OCI-LY1 (cell line): ENCODE data around the gene TENT4A.

Experiments
- H2AFZ ChIP-seq: fragments of 200-600 bp; sonication (generic), shearing (Covaris generic); 2 replicates; pipeline ENCODE4 v1.6.0; 2014; ENCODE audit warnings: antibody characterized with exemption, mild to moderate bottlenecking, low read length
- H3F3A ChIP-seq: fragments of 200-600 bp; sonication (generic), shearing (Covaris generic); 2 replicates; pipeline ENCODE4 v1.6.0; 2014; ENCODE audit warnings: mild to moderate bottlenecking, antibody characterized with exemption, low read length, moderate library complexity; ENCODE audit not compliant: insufficient read depth
- H3K27ac ChIP-seq: fragments of 200-600 bp; sonication (generic); 2 replicates; pipeline ENCODE4 v1.5.1; 2014; ENCODE audit warnings: low read length, mixed run types, mild to moderate bottlenecking, low read depth; ENCODE audit not compliant: poor library complexity, severe bottlenecking
- H3K27me3 ChIP-seq: fragments of 200-600 bp; sonication (generic); 2 replicates; pipeline ENCODE4 v1.6.0; 2014; ENCODE audit warnings: antibody characterized with exemption, mild to moderate bottlenecking, low read length, moderate library complexity; ENCODE audit not compliant: insufficient read depth
- H3K36me3 ChIP-seq: fragments of 200-600 bp; sonication (generic); 2 replicates; pipeline ENCODE4 v1.6.1; 2014; ENCODE audit warnings: mild to moderate bottlenecking, antibody characterized with exemption, low read length, moderate library complexity, mixed read lengths; ENCODE audit not compliant: insufficient read depth
- H3K4me1 ChIP-seq: fragments of 200-600 bp; sonication (generic); 2 replicates; pipeline ENCODE4 v1.5.1; 2014; ENCODE audit warnings: mild to moderate bottlenecking, low read length, moderate library complexity; ENCODE audit not compliant: insufficient read depth, severe bottlenecking
- H3K4me2 ChIP-seq: fragments of 200-600 bp; sonication (generic), shearing (Covaris generic); 2 replicates; pipeline ENCODE4 v1.6.1; 2014; ENCODE audit warnings: low read length
- H3K4me3 ChIP-seq: fragments of 200-600 bp; sonication (generic); 2 replicates; pipeline ENCODE4 v1.5.1; 2014; ENCODE audit warnings: low read length, low read depth, mild to moderate bottlenecking, mixed read lengths; ENCODE audit not compliant: poor library complexity, severe bottlenecking
- H3K79me2 ChIP-seq: fragments of 200-600 bp; shearing (Covaris generic); 2 replicates; pipeline ENCODE4 v1.6.1; 2016; ENCODE audit warnings: mixed run types, low read length, mixed read lengths; ENCODE audit not compliant: insufficient read depth
- H3K9ac ChIP-seq: fragments of 200-600 bp; sonication (generic), shearing (Covaris generic); 2 replicates; pipeline ENCODE4 v1.6.1; 2014; ENCODE audit warnings: mild to moderate bottlenecking, low read length, mixed read lengths
- H3K9me2 ChIP-seq: fragments of 200-600 bp; sonication (generic), shearing (Covaris generic); 2 replicates; pipeline ENCODE4 v1.6.1; 2014; ENCODE audit warnings: low read depth, mild to moderate bottlenecking, low read length, mixed read lengths
- H3K9me3 ChIP-seq: fragments of 200-600 bp; shearing (Covaris generic); 2 replicates; pipeline ENCODE4 v1.6.1; 2014; ENCODE audit warnings: low read length, mixed read lengths
- H4K20me1 ChIP-seq: fragments of 200-600 bp; sonication (generic), shearing (Covaris generic); 2 replicates; pipeline ENCODE4 v1.6.0; 2016; ENCODE audit warnings: mild to moderate bottlenecking, low read length; ENCODE audit not compliant: insufficient read depth
- CTCF ChIP-seq: fragments of 200-600 bp; sonication (generic), shearing (Covaris generic); IDR thresholded peaks from 2 replicates; pipeline ENCODE4 v1.5.1; 2017; ENCODE audit warnings: mild to moderate bottlenecking, antibody characterized with exemption, low read length, moderate library complexity, mixed read lengths
- EZH2 ChIP-seq: fragments of 200-600 bp; sonication (generic), shearing (Covaris generic); IDR thresholded peaks from 2 replicates; pipeline ENCODE4 v1.8.0; 2017; ENCODE audit warnings: borderline replicate concordance, mixed run types, mild to moderate bottlenecking, antibody characterized with exemption, low read length, moderate library complexity, mixed read lengths

Gene TENT4A

GRCh38 chr5:6785861-6786180 lies 72.6 kb downstream of the TENT4A start:
- no peak for TF ChIP-seq CTCF
- no peak for TF ChIP-seq EZH2
- Histone ChIP-seq H2AFZ (no peak overlapping the region), H3K27ac (no peak overlapping the region), H3K9me3 (no peaks in the 10 kb centered on the region), H3K36me3 (no peaks in the 10 kb centered on the region), H4K20me1 (no peaks in the 10 kb centered on the region), H3K4me1 (no peaks in the 10 kb centered on the region), H3K79me2 (no peaks in the 10 kb centered on the region), H3K9me2 (no peaks in the 10 kb centered on the region), H3K4me2 (no peak overlapping the region), H3F3A (no peaks in the 10 kb centered on the region), H3K27me3 (no peaks in the 10 kb centered on the region; the same call in 1 of the 2 replicates), H3K9ac (no peak overlapping the region), H3K4me3 (no peak overlapping the region)

GRCh38 chr5:6786786-6787495 lies 73.7 kb downstream of the TENT4A start:
- Histone ChIP-seq H3K4me1 (no peaks in the 10 kb centered on the region), H3K27me3 (no peaks in the 10 kb centered on the region), H3K4me2 (no peak overlapping the region), H3K4me3 (no peak overlapping the region), H3K27ac (no peak overlapping the region), H3K79me2 (no peaks in the 10 kb centered on the region), H3K9me3 (no peaks in the 10 kb centered on the region), H4K20me1 (no peaks in the 10 kb centered on the region), H3F3A (no peaks in the 10 kb centered on the region), H3K9ac (no peak overlapping the region), H2AFZ (no peak overlapping the region), H3K36me3 (no peaks in the 10 kb centered on the region), H3K9me2 (no peaks in the 10 kb centered on the region)
- TF ChIP-seq EZH2 (no peak), CTCF (no peak)

- Histone ChIP-seq H3K9me2 (no peaks in the 10 kb centered on the region), H3K4me2 (no peak overlapping the region), H3K27ac (no peak overlapping the region), H3K27me3 (no peaks in the 10 kb centered on the region), H3K4me3 (no peak overlapping the region), H3K36me3 (no peaks in the 10 kb centered on the region), H3K79me2 (no peaks in the 10 kb centered on the region), H3K9ac (no peak overlapping the region), H3F3A (no peaks in the 10 kb centered on the region), H2AFZ (no peak overlapping the region), H3K4me1 (no peaks in the 10 kb centered on the region), H3K9me3 (no peaks in the 10 kb centered on the region), H4K20me1 (no peaks in the 10 kb centered on the region)
- TF ChIP-seq CTCF (no peak), EZH2 (no peak)
Observed at GRCh38 chr5:6787941-6788340, 74.7 kb downstream of the TENT4A start.
